Cardiac septum (tissue), 1 donor: ENCODE measurements around the gene KRT1. TPM values are rescaled to one million over a fixed set of nuclear protein-coding genes. Genes with fewer than 3 reads are reported as not detected.

Source experiments
- DNase-seq: peaks from one replicate; pipeline ENCODE4 v3.0.0-alpha.2; 2020; ENCODE audit warnings: low spot score
- intact Hi-C: fragments of 100-400 bp; cut with DNase I; formaldehyde crosslinking; loops from one replicate; pipeline ENCODE4 v1.14.0; 2022
- total RNA-seq: library from RNA; stranded (reverse); fragmentation: NEBNext Ultra II Directional; extraction: Animal tissue kit (Norgen Biotek cat#: 25700); gene quantifications from one replicate; pipeline ENCODE4 v1.2.1, GENCODE V29; 2021
- donor health status: DM: no; HTN: no; CAD: no.

Gene KRT1
- total RNA-seq, 1 donor from 2014 or later = not detected

GRCh38 chr12:52667509-52667908 is 12.7 kb downstream of the KRT1 start:
- no peak for DNase-seq
- intact Hi-C loops = no loop called here

- intact Hi-C loops = no loop called here
- no peak for DNase-seq
Measured at GRCh38 chr12:52666471-52666870, 13.7 kb downstream of the KRT1 start.

GRCh38 chr12:52663420-52663819 is 16.8 kb downstream of the KRT1 start:
- intact Hi-C loops = no loop called here
- no peak for DNase-seq

GRCh38 chr12:52662918-52663229 is 17.3 kb downstream of the KRT1 start:
- intact Hi-C loops = no loop called here
- no peak for DNase-seq

GRCh38 chr12:52662093-52662917 is 17.9 kb downstream of the KRT1 start:
- DNase-seq = no peak
- intact Hi-C loops = no loop called here

- intact Hi-C loops = no loop called here
- no peak for DNase-seq
Measured at GRCh38 chr12:52661668-52662067, 18.5 kb downstream of the KRT1 start.

- DNase-seq = no peak
- intact Hi-C loops = no loop called here
Measured at GRCh38 chr12:52660934-52661499, 19.2 kb downstream of the KRT1 start.

GRCh38 chr12:52659951-52660350 is 20.3 kb downstream of the KRT1 start:
- DNase-seq = no peak
- intact Hi-C loops = no loop called here

- no peak for DNase-seq
- intact Hi-C loops = no loop called here
Measured at GRCh38 chr12:52659395-52659794, 20.8 kb downstream of the KRT1 start.

GRCh38 chr12:52658196-52658595 is 22.0 kb downstream of the KRT1 start:
- intact Hi-C loops = no loop called here
- DNase-seq = no peak

- no peak for DNase-seq
- intact Hi-C loops = no loop called here
Measured at GRCh38 chr12:52657250-52657902, 22.8 kb downstream of the KRT1 start.

GRCh38 chr12:52656616-52657015 is 23.6 kb downstream of the KRT1 start:
- intact Hi-C loops = no loop called here
- no peak for DNase-seq

- intact Hi-C loops = no loop called here
- no peak for DNase-seq
Measured at GRCh38 chr12:52655720-52656124, 24.5 kb downstream of the KRT1 start.

GRCh38 chr12:52655251-52655650 is 25.0 kb downstream of the KRT1 start:
- intact Hi-C loops = no loop called here
- DNase-seq = no peak

- intact Hi-C loops = no loop called here
- DNase-seq = no peak
Measured at GRCh38 chr12:52651726-52652261, 28.4 kb downstream of the KRT1 start, which contains the start of gene KRT2. Gene KRT2 (minus strand): TSS chr12:52652211. CDS start chr12:52652142, 69 bp downstream.

GRCh38 chr12:52650520-52651081 is 29.6 kb downstream of the KRT1 start:
- intact Hi-C loops = no loop called here
- DNase-seq = no peak

- no peak for DNase-seq
- intact Hi-C loops = no loop called here
Measured at GRCh38 chr12:52649066-52649465, 31.1 kb downstream of the KRT1 start.

- intact Hi-C loops = no loop called here
- DNase-seq = no peak
Measured at GRCh38 chr12:52648012-52648550, 32.1 kb downstream of the KRT1 start.

- no peak for DNase-seq
- intact Hi-C loops = no loop called here
Measured at GRCh38 chr12:52647601-52648000, 32.6 kb downstream of the KRT1 start.

GRCh38 chr12:52646613-52647012 is 33.6 kb downstream of the KRT1 start:
- DNase-seq = peak; percentile 63
- intact Hi-C loops = no loop called here
